HG02981 (cell line): Measurements from ENCODE around the gene SOCS4.

Experiments used
- ATAC-seq: cut with Tn5 transposase; IDR thresholded peaks from one replicate; pipeline ENCODE4 v1.9.1; 2021; ENCODE audit warnings: mild to moderate bottlenecking, moderate library complexity; ENCODE audit not compliant: unreplicated experiment

Gene SOCS4

DNA sequence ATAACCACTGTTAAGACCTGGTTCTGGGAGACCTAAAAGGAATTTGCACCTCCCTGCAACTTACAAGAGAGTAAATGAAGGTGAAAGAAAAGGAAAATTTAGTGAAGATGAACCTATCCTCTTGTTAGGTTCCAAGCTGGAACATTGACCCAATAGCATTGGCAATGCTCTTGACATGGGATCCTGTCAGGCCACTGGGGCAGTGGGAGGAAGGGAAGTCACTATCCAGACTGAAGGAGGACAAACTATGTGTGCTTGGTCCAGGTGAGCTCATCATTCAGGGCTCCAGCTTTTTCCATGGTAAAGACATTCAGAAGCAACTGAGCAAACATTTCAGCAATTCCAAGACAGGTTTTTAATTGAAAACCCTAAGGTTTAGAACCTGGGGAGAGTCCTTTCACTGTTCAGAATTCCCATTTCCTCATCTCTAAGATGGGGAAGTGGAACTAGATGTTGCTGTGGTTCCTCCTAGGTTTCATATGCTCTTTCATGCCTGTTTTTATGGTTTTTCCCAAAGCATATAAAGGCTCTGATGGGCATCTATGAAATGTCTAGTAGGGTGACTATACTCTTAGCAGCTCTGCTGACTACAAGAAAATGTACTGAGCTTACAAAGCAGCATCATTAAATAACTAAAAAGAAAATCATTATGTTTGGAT, 57.5 kb downstream of the SOCS4 start:
- ATAC-seq = no peak

DNA sequence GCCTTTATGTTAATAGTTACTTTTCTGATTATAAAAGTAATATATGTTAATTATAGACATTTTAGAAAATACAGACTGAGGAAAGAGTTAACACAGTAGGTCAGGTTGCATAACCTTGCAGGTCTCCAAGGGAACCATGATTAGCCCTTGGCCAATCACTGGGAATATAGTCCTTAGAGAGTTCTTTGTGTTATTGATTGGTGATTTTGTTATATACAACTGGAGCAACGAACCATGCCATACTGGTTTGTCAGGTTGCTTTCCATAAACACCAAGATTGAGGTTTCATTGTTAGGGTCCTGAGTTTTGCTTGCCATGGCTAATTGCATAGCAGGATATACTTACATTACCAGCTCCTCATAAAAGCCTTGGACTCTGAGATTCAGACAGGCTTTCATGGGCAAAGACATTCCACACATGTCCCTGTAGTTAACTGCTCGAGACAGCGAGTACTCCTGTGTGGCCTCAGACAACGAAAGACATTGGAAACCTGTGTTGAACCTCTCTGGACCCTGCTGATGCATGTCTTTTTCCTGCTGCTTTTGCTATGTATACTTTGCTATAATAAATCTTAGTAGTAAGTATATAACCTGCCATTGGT, 58.1 kb downstream of the SOCS4 start:
- ATAC-seq = no peak

DNA sequence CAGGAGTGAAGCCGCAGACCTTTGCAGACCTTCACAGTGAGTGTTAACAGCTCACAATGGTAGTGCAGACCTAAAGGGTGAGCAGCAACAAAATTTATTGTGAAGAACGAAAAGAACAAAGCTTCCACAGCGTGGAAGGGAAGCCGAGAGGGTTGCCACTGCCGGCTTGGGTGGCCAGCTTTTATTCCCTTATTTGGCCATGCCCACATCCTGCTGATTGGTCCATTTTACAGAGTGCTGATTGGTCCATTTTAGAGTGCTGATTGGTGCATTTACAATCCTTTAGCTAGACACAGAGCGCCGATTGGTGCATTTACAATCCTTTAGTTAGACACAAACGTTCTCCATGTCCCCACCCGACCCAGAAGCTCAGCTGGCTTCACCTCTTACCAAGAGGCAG, 59.9 kb downstream of the SOCS4 start:
- no peak for ATAC-seq

DNA sequence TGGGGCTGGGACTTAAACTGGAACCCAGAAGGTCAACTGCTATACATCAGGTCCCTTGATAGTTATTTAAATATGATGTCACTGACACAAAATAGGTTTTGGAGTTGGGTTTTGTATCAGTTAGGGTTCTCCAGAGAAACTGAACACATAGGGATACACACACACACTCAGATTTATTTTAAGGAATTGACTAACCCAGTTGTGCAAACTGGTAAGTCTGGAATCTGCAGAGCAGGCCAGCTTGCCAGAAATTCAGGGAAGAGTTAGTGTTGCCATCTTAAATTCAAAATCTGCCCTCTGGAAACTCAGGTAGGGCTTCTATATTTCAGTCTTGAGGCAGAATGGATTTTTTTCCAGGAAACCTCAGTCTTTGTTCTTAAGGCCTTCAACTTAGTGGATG, 61.3 kb downstream of the SOCS4 start:
- ATAC-seq = no peak

DNA sequence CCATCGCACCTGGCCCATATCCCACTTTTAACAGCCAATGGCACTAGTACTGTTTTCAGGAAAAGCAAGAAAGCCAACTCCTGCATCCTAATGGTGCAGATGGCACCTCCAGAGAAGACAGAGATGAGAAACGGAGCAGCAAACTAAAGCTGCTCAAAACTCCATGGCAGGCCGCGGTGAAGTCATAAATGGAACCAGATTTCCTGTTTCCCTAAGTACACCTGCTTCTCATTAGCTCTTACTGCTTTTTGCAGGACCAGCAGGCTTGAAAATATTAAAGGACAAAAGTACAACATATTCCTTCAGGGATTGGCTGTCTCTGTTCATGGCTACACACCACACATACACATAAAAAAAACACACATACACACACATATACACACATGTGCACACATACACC, 65.3 kb downstream of the SOCS4 start:
- ATAC-seq = no peak

DNA sequence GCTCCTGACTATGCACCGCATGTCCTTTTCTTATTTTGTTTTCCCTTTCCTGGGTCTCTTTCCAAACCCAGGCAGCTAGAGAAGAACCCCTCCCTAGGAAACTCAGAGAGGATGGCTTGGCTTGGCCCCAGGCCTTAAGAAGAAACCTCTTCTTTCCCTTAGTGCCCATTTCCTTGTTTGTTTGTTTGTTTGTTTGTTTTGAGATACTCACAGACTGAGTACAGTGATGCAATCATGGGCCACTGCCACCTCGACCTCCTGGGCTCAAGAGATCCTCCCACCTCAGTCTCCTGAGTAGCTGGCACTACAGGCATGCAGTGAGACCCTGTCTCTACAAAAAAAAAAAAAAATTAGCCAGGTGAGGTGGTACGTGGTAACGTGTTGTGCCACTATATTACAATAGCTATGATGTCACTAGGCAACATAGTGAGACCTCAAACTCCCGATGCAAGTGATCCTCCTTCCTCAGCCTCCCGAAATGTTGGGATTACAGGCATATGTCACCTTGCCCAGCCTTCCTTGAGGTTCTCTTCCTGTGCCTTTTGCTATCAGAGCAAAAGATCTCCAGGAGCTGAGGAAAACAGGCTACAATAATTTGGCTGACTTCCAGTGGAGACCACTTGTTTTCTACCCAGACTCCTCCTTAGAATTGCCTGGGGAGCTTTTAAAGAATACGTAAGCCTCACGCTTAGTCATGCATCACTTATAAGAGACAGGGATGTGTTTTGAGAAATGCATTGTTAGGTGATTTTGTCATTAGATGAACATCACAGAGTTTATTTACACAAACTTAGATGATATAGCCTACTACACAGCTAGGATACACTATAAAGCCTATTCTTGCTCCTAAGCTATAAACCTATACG, 67.5 kb downstream of the SOCS4 start:
- no peak for ATAC-seq

DNA sequence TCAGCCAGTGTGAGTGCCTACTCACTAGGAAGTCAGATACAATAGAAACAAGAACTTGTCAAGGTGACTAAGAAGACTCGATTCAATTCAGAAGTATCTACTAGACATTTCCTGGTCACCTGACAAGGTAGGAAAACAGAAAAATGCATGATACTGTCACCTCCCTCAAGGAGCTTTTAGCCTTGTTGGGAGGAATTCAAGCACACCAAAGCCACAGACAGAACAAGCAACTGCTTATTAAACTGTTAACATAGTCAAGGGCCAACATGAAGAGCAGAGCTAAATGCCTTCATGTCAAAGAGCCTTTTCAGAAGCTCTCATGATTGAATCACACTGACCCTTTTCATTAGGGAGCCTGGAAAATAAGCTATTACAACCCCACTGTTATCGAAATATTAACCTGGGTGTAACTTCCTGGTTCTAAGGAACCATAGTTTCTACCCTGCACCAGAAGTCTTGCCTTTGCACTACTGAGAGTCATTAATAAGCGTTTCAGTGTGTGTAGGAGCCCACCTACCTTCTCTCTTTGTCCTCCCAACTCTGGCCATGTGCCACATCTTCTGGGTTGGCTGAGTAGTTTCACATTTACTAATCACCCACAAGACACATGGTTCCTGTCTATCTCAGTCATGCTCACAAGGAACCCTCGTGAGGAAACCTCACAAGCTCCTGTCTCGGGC, 71.0 kb downstream of the SOCS4 start:
- ATAC-seq = peak; percentile 62

DNA sequence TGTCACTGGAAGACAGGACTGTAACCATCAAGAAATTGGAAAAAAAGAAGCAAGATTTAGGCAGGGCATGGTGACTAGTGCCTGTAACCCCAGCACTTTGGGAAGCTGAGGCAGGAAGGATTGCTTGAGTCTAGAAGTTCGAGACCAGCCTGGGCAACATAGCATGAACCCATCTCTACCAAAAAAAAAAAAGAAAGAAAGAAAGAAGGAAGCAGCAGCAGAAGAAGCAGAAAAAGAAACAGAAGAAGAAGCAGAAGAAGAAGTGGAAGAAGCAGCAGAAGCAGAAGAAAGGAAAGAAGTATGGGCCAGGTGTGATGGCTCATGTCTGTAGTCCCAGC, 71.5 kb downstream of the SOCS4 start:
- ATAC-seq = no peak
